Activated T-cell treated with anti-CD3 and anti-CD28 coated beads, Interleukin-2, amount 50 U/mL, for 48 hours (primary cell): ENCODE results near the gene KIF5A.

Source experiments
- DNase-seq, 2 experiments: peaks; one replicate each; pipeline ENCODE4 v3.0.0-alpha.2; 2020

KIF5A gene

GRCh38 chr12:57520053-57520818 lies 29.6 kb upstream of the KIF5A start, which contains the start of gene DDIT3:
TSS of gene DDIT3 (minus strand) at chr12:57520514. CDS start at chr12:57517406, 3,108 bp downstream.
- peak; percentile 99 to 100 for DNase-seq

- peak; percentile 52 to 55 for DNase-seq
Observed at GRCh38 chr12:57521525-57522010, 28.3 kb upstream of the KIF5A start.

- DNase-seq = peak; percentile 90 to 93
Observed at GRCh38 chr12:57522011-57522886, 27.6 kb upstream of the KIF5A start, which contains the start of gene MBD6. TSS of gene MBD6 (plus strand) at chr12:57522824. CDS start at chr12:57524304, 1,480 bp downstream.

DNA sequence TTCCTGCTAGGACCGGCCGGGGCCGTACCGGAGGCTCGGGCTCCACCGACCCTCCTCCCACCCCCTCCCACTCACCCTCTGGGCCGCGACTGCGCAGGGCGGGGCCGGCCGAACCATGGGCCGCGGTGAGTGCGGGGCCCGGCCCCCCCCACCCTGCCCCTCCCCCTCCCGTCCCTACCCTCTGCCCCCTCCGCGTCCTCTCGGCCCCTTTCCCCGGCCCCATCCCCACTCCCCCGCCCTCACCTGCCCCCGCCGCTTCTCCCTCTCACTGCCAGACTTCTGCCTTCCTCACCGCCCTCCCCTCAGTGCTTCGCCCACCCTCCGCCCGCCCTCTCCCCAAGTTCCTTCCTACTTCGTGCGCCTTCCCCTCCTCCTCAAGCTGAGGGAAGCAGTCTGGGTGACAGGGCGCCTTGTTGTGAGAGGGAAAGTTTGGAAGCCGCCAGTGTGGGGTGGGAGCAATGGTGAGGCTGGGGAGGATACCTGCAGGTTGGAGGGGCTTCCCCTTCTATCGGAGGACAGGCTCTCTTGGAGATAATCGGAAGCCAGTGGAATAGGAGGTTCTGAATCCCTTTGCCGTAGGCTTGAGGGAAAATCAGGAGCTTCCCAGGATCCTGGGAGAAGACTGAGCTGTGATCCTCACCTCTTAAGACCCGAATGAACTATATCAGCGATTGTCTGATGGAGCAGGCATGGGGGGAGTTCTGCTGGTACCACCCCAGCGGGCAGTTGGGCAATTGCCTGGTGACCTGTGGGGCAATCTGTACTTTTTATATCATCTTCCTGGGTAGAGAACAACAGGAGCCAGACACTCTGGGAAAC lies 26.7 kb upstream of the KIF5A start:
- peak in 1 of 2 experiments; percentile 59 for DNase-seq

DNA sequence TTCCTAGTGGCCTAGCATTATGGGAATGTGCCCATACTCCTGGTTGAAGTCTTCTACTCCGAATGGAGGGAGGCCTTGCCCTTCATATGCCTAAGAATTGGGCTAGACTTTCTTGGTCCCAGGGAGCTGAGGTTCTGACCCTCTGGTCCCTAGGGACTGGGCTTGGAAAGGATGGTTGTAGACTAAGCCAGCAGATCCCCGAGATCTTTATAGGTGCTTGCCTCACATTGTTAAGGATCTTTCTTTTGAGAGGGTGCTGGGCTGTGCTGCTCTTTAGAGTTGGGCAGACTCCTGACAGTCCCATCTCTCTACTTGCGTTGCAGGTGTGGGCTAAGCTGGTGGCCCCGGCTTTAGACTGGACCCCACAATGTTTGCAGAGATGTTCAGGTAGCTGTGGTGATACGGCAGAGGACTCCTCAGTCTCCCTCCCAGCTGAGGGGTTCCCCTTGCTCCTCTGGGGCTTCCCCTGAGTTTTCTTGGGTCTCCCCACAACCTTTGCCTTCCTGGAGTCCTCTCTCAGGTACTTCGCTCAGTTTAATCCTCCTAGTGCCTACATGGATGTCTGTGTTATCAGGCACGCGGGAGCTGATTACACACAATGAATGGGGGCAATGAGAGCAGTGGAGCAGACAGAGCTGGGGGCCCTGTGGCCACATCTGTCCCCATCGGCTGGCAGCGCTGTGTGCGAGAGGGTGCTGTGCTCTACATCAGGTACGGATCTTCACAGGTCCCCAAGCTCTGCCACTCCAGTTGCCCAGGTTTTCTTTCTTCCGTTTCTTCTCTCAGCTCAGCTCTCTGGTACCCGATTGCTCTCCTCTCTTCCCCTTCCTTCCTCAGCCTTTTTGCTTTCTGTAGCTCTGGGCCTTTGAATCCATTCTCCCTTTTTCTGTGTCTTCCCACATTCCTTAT lies 25.9 kb upstream of the KIF5A start:
- peak in 1 of 2 experiments; percentile 30 for DNase-seq

DNA sequence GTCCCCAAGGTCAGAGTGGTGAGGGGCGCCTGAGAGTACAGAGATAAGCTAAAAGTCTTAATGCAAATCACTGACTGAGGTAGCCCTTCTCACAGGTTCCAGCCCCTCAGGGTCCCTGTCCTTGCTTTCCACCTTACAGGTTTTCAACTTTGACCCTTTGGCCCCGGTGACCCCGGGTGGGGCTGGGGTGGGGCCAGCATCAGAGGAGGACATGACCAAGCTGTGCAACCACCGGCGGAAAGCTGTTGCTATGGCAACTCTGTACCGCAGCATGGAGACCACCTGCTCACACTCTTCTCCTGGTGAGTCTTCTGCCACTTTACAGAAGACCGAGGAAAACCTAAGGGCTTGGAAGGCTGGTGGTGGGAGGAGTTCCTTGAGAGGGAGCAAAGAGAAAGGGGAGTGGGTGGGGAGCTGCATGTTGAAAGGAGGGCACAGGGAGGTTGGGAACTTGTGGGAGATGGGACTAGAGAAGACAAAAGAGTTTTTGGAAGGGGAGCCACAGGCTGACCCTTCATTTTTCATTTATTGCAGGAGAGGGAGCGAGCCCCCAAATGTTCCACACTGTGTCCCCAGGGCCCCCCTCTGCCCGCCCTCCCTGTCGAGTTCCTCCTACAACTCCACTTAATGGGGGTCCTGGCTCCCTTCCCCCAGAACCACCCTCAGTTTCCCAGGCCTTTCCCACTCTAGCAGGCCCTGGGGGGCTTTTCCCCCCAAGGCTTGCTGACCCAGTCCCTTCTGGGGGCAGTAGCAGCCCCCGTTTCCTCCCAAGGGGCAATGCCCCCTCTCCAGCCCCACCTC lies 24.8 kb upstream of the KIF5A start:
- no peak for DNase-seq

GRCh38 chr12:57525615-57526383 lies 24.0 kb upstream of the KIF5A start:
- DNase-seq = no peak

DNA sequence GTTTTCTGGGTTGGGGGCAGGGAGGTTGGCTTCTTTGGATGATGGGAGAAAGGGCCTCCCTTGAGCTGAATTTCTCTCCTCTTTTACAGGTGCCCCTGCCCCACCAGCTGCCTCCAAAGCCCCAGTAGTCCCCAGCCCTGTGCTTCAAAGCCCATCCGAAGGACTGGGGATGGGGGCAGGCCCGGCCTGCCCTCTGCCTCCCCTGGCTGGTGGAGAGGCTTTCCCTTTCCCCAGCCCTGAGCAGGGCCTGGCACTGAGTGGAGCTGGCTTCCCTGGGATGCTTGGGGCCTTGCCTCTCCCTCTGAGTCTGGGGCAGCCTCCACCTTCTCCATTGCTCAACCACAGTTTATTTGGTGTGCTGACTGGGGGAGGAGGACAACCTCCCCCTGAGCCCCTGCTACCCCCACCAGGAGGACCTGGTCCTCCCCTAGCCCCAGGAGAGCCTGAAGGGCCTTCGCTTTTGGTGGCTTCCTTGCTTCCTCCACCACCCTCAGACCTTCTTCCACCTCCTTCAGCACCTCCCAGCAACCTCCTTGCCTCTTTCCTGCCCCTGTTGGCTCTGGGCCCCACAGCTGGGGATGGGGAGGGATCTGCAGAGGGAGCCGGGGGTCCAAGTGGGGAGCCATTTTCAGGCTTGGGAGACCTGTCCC lies 23.2 kb upstream of the KIF5A start:
- no peak for DNase-seq

GRCh38 chr12:57527184-57527583 lies 22.7 kb upstream of the KIF5A start:
- no peak for DNase-seq

DNA sequence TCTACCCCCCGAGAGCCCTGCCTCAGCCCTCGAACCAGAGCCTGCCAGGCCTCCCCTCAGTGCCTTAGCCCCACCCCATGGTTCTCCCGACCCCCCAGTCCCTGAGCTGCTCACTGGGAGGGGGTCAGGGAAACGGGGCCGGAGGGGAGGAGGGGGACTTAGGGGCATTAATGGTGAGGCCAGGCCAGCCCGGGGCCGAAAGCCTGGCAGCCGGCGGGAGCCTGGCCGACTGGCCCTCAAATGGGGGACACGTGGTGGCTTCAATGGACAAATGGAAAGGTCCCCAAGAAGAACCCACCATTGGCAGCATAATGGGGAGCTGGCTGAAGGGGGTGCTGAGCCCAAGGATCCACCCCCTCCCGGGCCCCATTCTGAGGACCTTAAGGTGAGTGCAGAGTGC lies 21.7 kb upstream of the KIF5A start:
- DNase-seq = no peak

DNA sequence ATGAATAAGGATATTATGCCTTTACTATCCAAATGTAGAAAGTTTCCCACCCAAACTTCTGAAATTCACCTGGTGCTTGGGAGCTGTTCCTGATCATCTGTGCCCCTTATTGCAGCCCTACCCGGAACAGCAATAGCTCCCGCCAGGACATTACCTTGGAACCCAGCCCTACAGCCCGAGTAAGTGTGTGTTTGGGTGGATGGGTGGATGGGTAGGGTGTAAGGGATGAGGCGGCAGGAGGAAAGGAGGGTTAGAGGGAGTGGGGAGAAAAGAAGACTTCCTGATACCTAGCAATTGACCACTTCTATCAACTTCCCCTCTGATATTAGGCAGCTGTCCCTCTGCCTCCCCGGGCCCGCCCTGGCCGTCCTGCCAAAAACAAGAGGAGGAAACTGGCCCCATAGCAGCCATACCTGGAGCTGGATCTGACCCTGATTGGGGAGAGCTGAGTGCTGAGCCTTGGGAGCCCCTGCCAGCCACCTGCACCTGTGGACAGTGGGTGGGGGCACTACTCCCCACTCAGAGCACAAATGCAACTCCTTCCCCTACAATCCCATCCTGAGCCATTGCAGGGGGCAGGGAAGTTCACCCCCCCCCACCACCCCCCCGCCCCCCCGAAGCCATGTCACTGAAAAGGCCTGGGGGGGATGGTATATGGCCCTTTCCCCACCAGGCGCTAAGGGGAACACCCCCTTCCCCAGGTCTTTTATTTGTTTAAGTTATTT lies 20.9 kb upstream of the KIF5A start:
- DNase-seq = no peak

- no peak for DNase-seq
Observed at GRCh38 chr12:57529831-57530230, 20.0 kb upstream of the KIF5A start.

GRCh38 chr12:57530396-57531142 lies 19.3 kb upstream of the KIF5A start:
- DNase-seq = no peak

DNA sequence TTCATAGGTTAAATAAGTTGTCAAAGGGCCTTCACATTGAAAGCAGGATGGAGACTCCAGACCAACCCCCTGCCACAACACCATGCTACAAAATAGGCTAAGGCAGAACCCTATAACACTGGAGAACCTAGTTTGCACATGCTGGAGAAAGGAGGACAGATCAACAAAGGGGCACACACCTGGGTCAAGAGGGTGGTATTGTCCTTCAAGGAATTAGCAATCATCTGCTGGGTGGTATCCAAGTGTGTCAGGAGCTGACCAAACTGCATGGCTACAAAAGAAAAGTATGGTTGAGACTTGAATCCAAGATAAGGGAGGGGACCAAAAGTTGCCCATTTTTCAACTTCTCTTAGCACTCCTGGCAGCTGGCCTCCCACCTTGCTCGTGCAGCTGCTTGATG lies 18.0 kb upstream of the KIF5A start:
- no peak for DNase-seq

DNA sequence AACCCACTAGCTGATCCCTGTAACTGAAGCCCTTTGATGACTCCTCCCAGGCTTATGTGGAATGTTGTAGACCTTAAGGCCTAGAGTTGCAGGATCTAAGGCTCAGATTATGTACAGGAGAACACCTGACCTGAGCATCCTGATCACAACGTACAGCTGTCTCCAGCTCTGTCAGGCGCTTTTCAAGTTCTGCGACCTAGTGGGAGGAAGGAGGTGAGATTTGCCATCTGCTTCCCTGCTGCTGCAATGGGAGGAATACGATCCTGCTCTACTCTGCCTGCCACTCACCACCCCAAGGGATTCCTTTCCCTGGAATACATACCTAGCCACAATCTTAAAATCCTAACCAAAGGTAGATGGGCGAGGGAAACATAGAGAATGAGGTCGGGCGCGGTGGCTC lies 16.7 kb upstream of the KIF5A start:
- DNase-seq = no peak

GRCh38 chr12:57534250-57534649 lies 15.6 kb upstream of the KIF5A start:
- DNase-seq = no peak

DNA sequence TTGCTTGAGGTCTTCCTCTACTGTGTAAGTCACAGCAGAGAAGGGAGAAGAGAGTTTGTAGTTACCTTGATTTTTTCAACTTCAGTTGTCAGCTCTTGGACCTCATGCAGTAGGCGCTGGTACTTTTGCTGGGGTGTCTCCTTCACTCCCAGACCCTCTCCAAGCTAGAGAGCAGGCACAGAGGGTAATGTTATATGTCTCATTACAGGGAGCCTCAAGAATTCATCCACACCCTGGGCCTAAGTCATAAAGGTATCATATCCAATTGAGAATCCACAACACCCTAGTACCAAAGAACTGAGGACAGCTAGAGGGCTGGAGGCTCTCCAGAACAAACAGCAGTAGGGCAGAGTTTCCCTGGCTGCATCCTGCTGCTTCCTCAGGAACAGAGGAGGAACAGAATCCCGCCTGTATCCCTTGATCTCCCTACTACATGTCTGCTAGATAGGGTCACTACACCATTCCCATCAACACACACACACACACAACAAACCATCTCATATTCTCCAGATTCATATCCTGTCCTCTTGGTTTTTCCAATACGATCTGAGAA lies 14.8 kb upstream of the KIF5A start:
- no peak for DNase-seq
